Activated CD8-positive, alpha-beta memory T cell treated with anti-CD3 and anti-CD28 coated beads for 48 hours (primary cell): ENCODE results near the gene LY9.
"Not testable (repeated sequence)": the region's sequence is repeated elsewhere in the genome, so short reads cannot be mapped to it uniquely, and the experiment has no call there.

ENCODE experiments used
- DNase-seq, 3 experiments: peaks; one replicate each; pipeline ENCODE4 v3.0.0-alpha.2; 2020; ENCODE audit warnings: low read depth in 2 of 3, low spot score in 2 of 3

The LY9 gene

DNA sequence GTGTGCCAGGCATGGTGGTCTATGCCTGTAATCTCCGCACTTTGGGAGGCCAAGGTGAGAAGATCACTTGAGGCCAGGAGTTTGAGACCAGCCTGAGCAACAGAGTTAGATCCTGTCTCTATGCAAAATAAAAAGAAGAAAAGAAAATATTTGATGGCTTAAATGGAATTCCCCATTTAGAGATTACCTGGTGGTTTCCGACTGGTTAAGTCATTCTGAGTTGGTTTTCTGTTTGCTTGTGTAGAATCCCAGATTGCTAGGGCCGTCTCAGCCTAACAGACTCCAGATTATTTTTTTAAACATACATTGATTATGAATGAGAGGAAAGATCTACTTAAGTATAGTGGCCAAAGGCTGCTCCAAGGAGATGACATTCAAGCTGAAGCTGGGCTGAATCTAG, 22.9 kb upstream of the LY9 start:
- no peak for DNase-seq

DNA sequence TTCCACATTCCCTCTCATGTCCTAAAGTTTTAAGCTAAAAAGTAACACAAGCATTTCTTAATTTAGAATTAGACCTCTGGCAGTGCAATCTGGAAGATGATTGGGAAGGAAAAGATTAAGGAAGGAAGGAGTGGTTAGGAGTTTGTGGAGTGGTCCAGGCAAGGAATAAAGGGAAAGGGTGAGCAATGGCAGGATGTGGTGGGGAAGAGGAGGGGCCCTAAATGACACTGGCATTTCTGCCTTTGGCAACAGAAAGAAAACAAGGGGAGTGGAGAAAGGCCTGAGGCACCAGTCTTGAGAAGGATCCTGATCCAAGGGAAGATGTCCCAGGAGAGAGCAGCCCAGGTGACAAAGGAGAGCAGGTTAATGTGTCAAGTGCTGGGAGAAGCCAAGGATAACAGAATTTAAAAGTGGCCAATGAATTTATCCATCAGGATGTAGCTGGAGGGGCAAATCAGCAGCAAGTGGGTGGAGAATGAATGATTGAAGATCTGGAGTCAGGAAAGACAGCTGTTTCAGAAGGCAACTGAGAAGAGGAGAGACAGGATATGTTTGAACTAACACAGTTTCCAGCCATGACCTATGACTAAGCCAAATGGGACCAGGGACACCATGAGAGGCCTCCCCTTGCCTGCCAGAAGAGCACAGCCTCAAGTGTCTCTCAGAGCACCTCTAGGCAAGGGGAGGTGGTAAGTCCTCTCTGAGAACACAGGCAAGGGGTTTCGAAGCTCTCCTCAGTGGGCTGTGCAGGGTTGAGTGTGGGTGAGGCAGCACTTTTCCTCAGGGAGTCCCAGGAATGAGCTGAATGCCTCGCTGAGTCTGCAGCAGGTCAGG, 20.9 kb upstream of the LY9 start:
- DNase-seq, result no peak

DNA sequence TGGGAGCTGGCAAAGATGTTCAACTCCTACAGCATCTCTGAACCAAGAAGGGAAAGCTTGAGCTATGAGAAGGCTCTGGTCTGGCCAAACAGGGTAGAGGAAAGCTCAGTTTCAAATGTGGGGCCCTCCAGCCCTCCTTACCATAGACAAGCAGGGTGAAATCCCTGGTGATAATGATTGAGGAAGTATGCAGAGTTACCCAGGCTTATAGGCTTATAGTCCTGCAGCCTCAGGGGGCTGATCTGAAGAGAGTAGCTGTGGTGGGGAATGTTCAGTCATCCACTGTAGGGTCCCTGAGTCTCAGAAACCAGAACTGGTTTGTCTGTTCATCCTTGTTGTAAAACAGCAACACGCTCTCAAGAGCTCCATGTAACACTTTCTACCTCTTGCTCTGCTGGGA, 19.8 kb upstream of the LY9 start:
- DNase-seq, result no peak

DNA sequence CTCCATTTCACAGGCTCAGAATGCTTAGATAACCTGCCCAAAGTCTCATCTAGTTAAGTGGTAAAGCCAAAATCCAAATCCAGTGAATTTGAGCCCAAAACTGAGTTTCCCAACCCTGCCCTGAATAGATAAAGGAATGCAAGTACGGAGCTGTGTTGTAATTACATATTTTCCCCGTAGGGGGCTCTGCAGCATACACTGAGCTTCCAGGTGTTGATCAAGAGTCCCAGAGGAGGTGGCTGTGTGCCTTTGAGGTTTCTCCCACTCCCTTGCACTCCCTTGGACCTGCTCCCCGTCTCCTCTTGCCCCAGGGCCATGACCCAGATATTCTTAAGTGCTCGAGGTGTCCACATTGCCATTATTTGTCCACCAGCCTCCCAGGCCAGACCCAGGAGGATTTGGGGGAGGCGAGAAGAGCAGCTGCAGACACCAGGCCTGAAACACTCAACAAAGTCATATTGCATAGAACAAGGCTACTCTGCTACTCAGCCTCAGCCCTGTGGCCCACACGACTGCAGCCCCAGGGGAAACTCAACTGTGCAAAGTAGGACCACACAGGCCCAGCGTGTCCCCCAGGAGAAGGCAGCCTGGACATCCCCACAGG, 18.4 kb upstream of the LY9 start:
- no peak for DNase-seq

DNA sequence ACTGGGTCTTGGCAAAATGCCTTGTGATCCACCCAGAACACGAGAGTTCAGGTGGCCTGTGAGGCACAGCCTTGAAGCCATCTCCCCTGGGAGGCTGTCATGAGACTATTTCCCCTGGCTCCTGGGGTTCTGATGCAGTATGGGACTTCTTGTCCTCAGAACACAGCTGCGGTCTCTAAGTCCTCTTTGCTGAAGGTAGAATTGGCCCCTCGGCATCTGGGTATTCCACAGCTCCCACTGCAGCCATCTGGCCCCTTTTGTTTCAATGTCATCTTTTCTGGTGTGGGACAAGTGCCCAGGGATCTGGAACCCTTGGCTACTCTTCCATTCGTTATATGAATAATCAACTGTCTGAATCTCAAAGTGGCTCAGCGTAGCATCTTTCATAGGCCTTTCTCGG, 17.0 kb upstream of the LY9 start:
- no peak for DNase-seq

DNA sequence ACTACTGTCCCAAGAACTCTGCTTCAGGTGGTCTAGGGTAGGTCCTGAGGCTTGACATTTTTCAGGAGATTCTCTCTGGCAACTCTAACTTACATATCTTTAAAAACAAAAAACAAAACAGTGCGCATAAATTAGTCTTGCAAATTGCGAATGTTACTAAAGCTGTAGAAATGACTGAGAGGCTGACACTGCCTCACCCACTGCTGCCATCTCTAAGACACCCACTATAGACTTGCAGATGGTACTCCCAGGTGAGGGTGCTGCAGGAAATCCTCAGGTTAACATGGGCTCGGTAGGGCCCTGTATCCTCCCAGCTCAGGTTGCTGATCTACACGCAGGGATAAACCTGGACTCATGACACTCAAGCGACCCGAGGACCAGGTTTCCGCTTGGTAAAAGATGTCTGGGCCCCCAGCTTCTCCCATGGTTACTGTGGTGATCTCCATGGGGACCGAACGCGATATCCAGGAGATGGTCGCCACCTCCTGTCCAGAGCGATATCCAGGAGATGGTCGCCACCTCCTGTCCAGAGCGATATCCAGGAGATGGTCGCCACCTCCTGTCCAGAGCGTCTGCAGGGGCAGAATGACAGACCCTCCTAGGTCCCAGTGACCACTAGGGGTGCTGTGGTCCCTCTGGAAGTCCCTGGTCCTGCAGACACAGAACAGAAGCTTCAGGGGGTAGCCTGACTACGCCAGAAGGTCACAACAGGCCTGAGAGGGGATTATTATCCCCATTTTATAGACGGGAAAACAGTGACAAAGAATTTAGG, 16.2 kb upstream of the LY9 start:
- no peak for DNase-seq

DNA sequence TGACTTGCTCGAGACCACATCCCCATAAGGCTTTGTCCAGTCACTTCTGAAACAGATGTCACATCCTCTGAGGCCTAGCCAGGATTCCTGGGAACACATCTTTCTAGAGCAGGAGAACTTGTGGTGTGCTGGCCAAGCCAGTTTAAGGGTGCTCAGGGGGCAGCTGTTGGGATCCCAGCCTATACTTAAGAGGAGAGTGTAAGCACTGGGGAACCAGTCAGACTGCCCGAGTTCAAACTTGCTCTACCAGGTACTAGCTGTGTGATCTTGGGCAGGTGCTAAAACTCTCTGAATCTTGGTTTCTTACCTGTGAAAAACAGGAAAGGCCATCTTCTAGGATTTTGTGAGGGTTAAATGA, 15.6 kb upstream of the LY9 start:
- DNase-seq, result no peak

DNA sequence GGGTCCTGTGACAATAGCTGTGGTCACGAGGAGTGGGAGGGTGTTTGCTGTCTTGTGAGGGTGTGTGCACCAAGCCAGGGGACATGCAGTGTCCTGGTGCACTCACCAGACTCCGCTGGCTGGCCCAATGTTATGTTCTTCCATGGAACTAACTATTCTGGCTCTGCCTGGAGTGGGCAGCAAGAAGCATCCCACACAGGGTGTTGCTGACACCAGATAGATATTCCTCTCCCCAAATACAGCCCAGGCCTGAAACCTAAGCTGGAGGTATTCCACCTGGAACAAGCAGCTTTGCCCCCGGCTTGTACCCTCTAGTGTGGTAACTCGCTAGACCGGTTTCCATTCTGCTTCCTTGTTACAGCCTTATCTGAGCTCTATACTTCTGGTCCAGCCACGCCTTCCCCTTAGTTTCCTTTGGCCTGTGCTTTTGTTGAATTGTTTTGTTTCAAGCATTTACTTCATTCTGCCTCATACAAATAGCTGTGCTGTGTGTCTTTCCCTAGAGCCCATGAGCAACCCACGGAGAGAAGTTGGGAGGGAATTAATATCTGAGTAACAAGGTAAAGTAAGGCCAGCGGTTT, 14.7 kb upstream of the LY9 start:
- DNase-seq, result no peak

DNA sequence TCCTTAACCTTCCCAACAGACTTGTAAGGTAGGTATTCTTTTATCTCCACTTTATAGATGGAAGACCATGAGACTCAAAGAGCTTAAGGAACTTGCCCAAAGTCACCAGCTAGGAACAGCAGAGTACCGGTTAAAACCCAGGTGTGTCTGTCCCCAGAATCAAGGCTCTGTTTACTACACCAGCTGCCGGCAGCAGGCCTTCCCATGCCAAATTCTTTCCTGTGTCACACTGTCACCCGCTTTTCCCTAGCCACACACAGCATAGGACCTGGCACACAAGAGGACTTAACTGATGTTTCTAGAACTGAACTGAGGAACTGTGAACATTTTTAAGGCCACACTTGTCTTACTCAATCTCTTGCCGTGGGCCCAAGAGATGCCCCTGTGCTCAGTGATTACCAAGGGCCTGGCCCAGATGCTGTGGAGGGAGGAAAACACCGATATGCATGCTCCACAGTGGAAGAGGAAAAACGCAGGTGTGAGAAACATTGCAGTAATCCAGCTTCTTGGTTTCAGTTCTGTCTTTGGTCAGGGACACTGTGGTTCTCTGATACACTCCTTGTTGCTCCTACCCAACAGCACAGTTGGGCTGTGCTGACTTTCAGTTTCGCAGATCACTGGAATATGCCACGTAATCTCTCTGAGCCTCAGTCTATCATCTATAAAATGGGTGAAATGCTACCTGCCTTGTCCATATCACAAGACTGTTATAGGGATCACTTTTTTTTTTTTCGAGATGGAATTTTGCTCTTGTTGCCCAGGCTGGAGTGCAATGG, 13.9 kb upstream of the LY9 start:
- DNase-seq, result no peak

DNA sequence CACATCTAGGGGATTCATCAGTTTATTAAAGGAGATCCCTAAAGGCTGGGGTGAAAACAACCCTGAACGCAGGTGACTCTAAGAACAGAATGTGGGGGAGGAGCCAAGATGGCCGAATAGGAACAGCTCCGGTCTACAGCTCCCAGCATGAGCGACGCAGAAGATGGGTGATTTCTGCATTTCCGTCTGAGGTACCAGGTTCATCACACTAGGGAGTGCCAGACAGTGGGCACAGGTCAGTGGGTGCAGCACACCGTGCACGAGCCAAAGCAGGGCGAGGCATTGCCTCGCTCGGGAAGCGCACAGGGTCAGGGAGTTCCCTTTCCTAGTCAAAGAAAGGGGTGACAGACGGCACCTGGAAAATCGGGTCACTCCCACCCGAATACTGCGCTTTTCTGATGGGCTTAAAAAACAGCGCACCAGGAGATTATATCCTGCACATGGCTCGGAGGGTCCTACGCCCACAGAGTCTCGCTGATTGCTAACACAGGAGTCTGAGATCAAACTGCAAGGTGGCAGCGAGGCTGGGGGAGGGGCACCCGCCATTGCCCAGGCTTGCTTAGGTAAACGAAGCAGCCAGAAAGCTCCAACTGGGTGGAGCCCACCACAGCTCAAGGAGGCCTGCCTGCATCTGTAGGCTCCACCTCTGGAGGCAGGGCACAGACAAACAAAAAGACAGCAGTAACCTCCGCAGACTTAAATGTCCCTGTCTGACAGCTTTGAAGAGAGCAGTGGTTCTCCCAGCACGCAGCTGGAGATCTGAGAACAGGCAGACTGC, 12.8 kb upstream of the LY9 start:
- not testable (repeated sequence) for DNase-seq

DNA sequence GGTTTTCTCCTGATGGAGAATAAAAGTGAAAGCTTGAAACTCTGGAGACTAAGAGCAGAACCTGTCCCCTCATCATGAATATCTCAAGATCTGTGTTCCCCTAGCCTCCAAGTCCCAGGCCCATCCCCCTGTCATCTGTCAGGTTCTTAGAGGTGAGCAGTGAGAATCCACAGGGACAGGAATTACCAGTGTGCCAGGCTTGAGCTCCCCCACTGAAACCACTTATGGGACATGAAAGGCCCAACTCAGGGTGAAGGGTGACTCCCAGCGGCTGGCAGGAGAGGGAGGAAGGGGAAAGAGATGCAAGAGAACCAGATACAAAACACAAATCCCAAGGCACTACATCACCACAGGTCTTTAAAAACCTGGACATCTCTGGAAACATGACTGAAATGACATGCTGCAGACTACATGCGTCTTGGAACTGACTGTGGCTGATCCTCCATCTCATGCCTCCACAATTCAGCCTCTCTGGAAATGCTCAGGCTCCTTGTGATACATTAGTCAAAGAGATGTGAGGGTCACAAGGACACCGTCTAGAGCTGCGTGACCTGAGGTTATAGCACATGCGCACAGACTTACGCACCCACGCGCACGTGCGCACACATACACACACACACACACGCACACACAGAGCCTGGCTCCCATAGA, 6.8 kb upstream of the LY9 start:
- DNase-seq, result no peak

DNA sequence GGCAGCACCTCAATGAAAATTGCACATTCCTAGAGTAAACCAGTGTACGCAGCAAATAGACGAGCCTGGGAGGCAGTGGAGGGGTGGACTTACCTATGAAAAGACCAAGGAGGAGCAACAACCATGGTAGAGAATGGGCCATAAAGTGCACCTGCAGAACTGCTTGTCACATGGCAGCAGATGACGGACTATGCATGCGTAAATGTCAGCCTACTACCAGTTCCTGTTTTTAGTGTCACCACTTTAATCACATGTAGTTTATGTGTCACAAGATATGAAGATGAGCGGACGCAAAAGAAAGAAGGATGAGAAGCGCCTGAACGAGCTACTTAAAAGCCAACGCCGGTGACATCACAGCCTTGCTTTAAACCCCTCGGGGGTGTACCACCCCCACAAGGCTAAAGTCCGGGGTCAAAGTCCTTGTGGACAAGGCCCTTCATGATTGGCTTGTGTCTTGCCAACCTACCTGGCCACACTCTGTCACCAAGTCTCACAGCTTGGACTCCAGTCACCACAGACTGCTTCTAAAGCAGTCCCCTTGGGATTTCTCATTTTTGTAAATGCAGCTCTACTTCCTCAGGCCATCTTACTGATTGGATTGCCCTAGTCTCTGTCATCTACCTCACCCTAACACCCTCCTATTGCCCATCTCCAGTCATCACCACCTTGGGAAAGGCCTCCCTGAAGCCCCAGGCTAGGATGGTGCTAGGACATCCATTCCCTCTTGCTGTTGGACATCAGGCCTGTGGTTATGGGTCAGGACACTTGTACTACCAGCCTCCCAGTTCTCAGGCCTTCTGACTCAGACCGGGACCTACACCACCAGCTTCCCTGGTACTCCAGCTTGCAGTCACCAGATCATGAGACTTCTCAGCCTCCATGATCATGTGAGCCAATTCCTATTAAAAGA, 6.0 kb upstream of the LY9 start:
- DNase-seq, result no peak

DNA sequence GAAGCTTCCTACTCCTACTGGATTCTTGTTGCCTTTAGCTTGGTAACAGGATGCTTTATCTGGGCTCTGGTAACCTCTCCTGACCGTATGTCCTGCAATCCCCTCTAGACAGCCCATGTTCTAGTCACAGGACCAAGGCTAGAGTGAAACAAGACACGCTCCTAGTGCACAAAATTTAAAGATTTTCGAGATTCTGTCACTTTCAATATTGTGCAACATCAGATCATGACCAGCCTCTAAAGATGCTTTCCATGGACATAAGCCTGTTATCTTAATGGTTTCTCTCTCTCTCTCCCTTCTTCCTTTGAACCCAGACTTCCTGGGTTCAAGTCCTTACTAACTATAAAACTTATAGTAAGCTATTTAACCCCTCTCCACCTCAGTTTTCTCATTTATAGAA, 1.6 kb upstream of the LY9 start:
- no peak for DNase-seq

DNA sequence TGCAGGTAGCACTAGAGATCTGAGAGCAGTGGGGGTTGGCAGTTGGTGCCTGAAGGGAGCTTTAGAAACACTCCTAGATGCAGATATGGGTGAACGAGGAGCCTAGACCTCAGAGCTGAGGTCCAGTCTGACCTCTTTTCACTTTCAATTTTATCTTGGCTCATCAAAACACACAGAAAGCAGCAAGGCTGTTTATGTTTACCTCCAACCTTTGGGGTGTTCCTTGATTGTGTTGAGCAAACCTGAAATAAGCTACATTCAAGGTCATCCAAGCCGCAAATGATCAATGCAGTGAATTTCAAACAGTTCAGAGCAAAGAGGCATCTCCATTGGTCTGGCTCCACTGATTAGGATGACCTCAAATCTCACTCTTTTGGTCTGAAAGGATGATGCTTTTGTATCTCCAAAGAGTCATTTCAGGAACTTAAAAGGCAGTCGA, 1.3 kb downstream of the LY9 start:
- no peak for DNase-seq

DNA sequence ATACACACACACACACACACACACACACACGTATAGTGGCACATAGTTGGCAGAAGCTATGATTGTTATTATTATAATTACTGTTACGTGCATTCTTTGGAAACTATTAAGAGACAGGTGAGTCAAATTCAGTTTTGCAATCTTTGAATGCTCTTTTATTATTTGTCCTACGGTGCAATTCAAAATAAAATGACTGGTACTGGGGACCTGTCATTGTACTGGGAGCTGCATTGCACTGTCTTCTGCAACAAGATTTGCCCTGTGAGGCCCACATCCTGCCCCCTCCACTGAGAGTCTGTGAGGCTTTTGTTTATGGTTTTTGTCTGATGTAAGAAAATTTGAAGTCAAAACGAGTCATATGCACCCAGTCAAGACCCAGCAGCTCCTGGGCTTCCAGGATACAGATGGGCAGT, 1.9 kb downstream of the LY9 start:
- no peak for DNase-seq

DNA sequence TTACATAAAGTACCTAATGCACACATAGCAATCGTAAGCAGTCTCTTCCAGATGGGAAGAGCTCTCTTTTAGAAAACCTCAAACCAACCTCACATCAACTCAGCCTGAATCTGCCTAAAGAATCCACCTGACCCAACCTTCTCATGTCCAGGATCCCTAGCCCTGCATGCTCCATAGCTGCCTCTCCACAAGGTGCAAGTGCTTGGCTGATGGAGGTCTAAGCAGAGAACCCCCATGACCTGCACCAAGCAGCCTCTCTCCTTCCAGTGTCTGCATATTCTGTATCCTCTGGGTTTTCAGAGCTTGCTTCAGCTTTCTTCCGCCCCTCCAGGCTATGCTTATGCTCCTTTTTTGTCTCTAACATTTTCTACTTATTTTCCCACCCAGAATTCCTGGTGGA, 2.5 kb downstream of the LY9 start:
- no peak for DNase-seq

DNA sequence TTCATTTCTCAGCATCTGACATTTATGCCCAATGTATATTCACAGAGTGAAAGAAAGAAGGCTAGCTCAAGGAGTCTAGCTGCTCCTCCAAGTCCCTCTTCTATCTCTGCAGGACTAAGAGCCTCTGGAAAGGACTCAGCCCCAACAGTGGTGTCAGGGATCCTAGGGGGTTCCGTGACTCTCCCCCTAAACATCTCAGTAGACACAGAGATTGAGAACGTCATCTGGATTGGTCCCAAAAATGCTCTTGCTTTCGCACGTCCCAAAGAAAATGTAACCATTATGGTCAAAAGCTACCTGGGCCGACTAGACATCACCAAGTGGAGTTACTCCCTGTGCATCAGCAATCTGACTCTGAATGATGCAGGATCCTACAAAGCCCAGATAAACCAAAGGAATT, 3.7 kb downstream of the LY9 start:
- no peak for DNase-seq

DNA sequence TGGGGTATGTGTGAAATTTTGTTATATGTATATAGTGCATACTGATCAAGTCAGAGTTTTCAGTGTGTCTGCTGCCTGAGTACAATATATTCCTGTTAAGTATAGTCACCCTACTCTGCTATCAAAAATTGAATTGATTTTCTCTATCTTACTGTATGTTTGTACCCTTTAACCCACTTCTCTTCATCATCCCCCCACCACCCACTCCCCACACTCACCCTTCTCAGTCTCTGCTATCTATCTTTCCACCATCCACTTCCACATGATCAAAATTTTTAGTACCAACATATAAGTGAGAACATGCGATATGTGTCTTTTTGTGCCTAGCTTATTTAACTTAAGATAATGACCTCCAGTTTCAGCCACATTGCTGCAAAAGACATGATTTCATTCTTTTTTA, 4.2 kb downstream of the LY9 start:
- DNase-seq, result no peak
